Epithelial cell of proximal tubule (primary cell): ENCODE measurements around the gene ATP2C2. TPM values are rescaled to one million over a fixed set of nuclear protein-coding genes. Genes with fewer than 3 reads are reported as not detected.
A peak's percentile ranks its signal among the peaks of the same experiment; 100 is the strongest.

Source experiments
- DNase-seq: peaks from one replicate; pipeline ENCODE4 v3.0.0-alpha.2; 2011; ENCODE audit warnings: low read depth
- H3K4me3 ChIP-seq: 2 replicates; pipeline ENCODE4 v1.5.1; 2011; ENCODE audit warnings: low read depth, mild to moderate bottlenecking, low read length
- CTCF ChIP-seq: conservative IDR thresholded peaks from 2 replicates; pipeline ENCODE4 v1.5.1; 2012; ENCODE audit warnings: low read depth, mild to moderate bottlenecking, low read length
- total RNA-seq: library from RNA; depleted of rRNA; stranded (reverse); fragments of >200 nt; gene quantifications from 2 replicates; pipeline ENCODE4 v1.2.3, GENCODE V29; 2015

The ATP2C2 gene
- total RNA-seq, 1 donor from 2014 or later = 6.3 TPM

GRCh38 chr16:84475643-84476240, 107.4 kb downstream of the ATP2C2 start:
- H3K4me3 ChIP-seq = no peak overlapping the region
- DNase-seq = no peak
- no peak for TF ChIP-seq CTCF

GRCh38 chr16:84476401-84476800, 108.1 kb downstream of the ATP2C2 start:
- no peak for TF ChIP-seq CTCF
- H3K4me3 ChIP-seq = no peak overlapping the region
- DNase-seq = no peak

GRCh38 chr16:84477661-84478060, 109.3 kb downstream of the ATP2C2 start:
- no peak for DNase-seq
- no peak for TF ChIP-seq CTCF
- H3K4me3 ChIP-seq = no peak overlapping the region

- H3K4me3 ChIP-seq = no peak overlapping the region
- no peak for TF ChIP-seq CTCF
- DNase-seq = peak; percentile 61
These were observed 110.0 kb downstream of the ATP2C2 start for GRCh38 chr16:84478172-84478947.

GRCh38 chr16:84479716-84480450, 111.5 kb downstream of the ATP2C2 start:
- TF ChIP-seq CTCF = no peak
- DNase-seq = no peak
- H3K4me3 ChIP-seq = no peak overlapping the region

- H3K4me3 ChIP-seq = no peak overlapping the region
- no peak for TF ChIP-seq CTCF
- DNase-seq = no peak
These were observed 112.9 kb downstream of the ATP2C2 start for GRCh38 chr16:84481051-84481735.
